OCI-LY1 (cell line): ENCODE measurements around the gene LIMS1.
"Not testable (repeated sequence)": the region's sequence is repeated elsewhere in the genome, so short reads cannot be mapped to it uniquely, and the experiment has no call there.

Source experiments
- H2AFZ ChIP-seq: fragments of 200-600 bp; sonication (generic), shearing (Covaris generic); 2 replicates; pipeline ENCODE4 v1.6.0; 2014; ENCODE audit warnings: antibody characterized with exemption, mild to moderate bottlenecking, low read length
- H3F3A ChIP-seq: fragments of 200-600 bp; sonication (generic), shearing (Covaris generic); 2 replicates; pipeline ENCODE4 v1.6.0; 2014; ENCODE audit warnings: mild to moderate bottlenecking, antibody characterized with exemption, low read length, moderate library complexity; ENCODE audit not compliant: insufficient read depth
- H3K27ac ChIP-seq: fragments of 200-600 bp; sonication (generic); 2 replicates; pipeline ENCODE4 v1.5.1; 2014; ENCODE audit warnings: low read length, mixed run types, mild to moderate bottlenecking, low read depth; ENCODE audit not compliant: poor library complexity, severe bottlenecking
- H3K27me3 ChIP-seq: fragments of 200-600 bp; sonication (generic); 2 replicates; pipeline ENCODE4 v1.6.0; 2014; ENCODE audit warnings: antibody characterized with exemption, mild to moderate bottlenecking, low read length, moderate library complexity; ENCODE audit not compliant: insufficient read depth
- H3K36me3 ChIP-seq: fragments of 200-600 bp; sonication (generic); 2 replicates; pipeline ENCODE4 v1.6.1; 2014; ENCODE audit warnings: mild to moderate bottlenecking, antibody characterized with exemption, low read length, moderate library complexity, mixed read lengths; ENCODE audit not compliant: insufficient read depth
- H3K4me1 ChIP-seq: fragments of 200-600 bp; sonication (generic); 2 replicates; pipeline ENCODE4 v1.5.1; 2014; ENCODE audit warnings: mild to moderate bottlenecking, low read length, moderate library complexity; ENCODE audit not compliant: insufficient read depth, severe bottlenecking
- H3K4me2 ChIP-seq: fragments of 200-600 bp; sonication (generic), shearing (Covaris generic); 2 replicates; pipeline ENCODE4 v1.6.1; 2014; ENCODE audit warnings: low read length
- H3K4me3 ChIP-seq: fragments of 200-600 bp; sonication (generic); 2 replicates; pipeline ENCODE4 v1.5.1; 2014; ENCODE audit warnings: low read length, low read depth, mild to moderate bottlenecking, mixed read lengths; ENCODE audit not compliant: poor library complexity, severe bottlenecking
- H3K79me2 ChIP-seq: fragments of 200-600 bp; shearing (Covaris generic); 2 replicates; pipeline ENCODE4 v1.6.1; 2016; ENCODE audit warnings: mixed run types, low read length, mixed read lengths; ENCODE audit not compliant: insufficient read depth
- H3K9ac ChIP-seq: fragments of 200-600 bp; sonication (generic), shearing (Covaris generic); 2 replicates; pipeline ENCODE4 v1.6.1; 2014; ENCODE audit warnings: mild to moderate bottlenecking, low read length, mixed read lengths
- H3K9me2 ChIP-seq: fragments of 200-600 bp; sonication (generic), shearing (Covaris generic); 2 replicates; pipeline ENCODE4 v1.6.1; 2014; ENCODE audit warnings: low read depth, mild to moderate bottlenecking, low read length, mixed read lengths
- H3K9me3 ChIP-seq: fragments of 200-600 bp; shearing (Covaris generic); 2 replicates; pipeline ENCODE4 v1.6.1; 2014; ENCODE audit warnings: low read length, mixed read lengths
- H4K20me1 ChIP-seq: fragments of 200-600 bp; sonication (generic), shearing (Covaris generic); 2 replicates; pipeline ENCODE4 v1.6.0; 2016; ENCODE audit warnings: mild to moderate bottlenecking, low read length; ENCODE audit not compliant: insufficient read depth
- CTCF ChIP-seq: fragments of 200-600 bp; sonication (generic), shearing (Covaris generic); IDR thresholded peaks from 2 replicates; pipeline ENCODE4 v1.5.1; 2017; ENCODE audit warnings: mild to moderate bottlenecking, antibody characterized with exemption, low read length, moderate library complexity, mixed read lengths
- EZH2 ChIP-seq: fragments of 200-600 bp; sonication (generic), shearing (Covaris generic); IDR thresholded peaks from 2 replicates; pipeline ENCODE4 v1.8.0; 2017; ENCODE audit warnings: borderline replicate concordance, mixed run types, mild to moderate bottlenecking, antibody characterized with exemption, low read length, moderate library complexity, mixed read lengths

LIMS1 gene

GRCh38 chr2:108678198-108678651 is 144.0 kb downstream of the LIMS1 start:
- H3K27ac ChIP-seq, H3K9me2 ChIP-seq, H4K20me1 ChIP-seq, H2AFZ ChIP-seq, H3K27me3 ChIP-seq, H3K4me2 ChIP-seq, H3K9ac ChIP-seq, H3K79me2 ChIP-seq, H3K4me1 ChIP-seq, H3F3A ChIP-seq, H3K9me3 ChIP-seq, H3K4me3 ChIP-seq: not testable (repeated sequence)
- H3K36me3 ChIP-seq = peaks cover 10% of the 10 kb centered on the region

- H3K27me3 ChIP-seq, H4K20me1 ChIP-seq, H3K4me1 ChIP-seq, H3K9ac ChIP-seq, H3K27ac ChIP-seq, H3F3A ChIP-seq, H3K79me2 ChIP-seq, H3K4me2 ChIP-seq, H2AFZ ChIP-seq, H3K4me3 ChIP-seq, H3K9me3 ChIP-seq, H3K9me2 ChIP-seq: not testable (repeated sequence)
- H3K36me3 ChIP-seq = peaks cover 13% of the 10 kb centered on the region
Measured at GRCh38 chr2:108680805-108681204, 146.5 kb downstream of the LIMS1 start.

- H3K79me2 ChIP-seq, H3K27ac ChIP-seq, H3F3A ChIP-seq, H3K4me2 ChIP-seq, H3K9ac ChIP-seq, H3K4me1 ChIP-seq, H3K9me3 ChIP-seq, H3K27me3 ChIP-seq, H2AFZ ChIP-seq, H3K36me3 ChIP-seq, H3K9me2 ChIP-seq, H3K4me3 ChIP-seq, H4K20me1 ChIP-seq: not testable (repeated sequence)
Measured at GRCh38 chr2:108688818-108689756, 154.8 kb downstream of the LIMS1 start.

GRCh38 chr2:108690001-108690400 is 155.7 kb downstream of the LIMS1 start:
- not testable (repeated sequence) for H3K27ac ChIP-seq, H3K9me3 ChIP-seq, H3K9me2 ChIP-seq, H3K4me1 ChIP-seq, H3K36me3 ChIP-seq, H3K79me2 ChIP-seq, H3F3A ChIP-seq, H3K27me3 ChIP-seq, H4K20me1 ChIP-seq, H2AFZ ChIP-seq, H3K4me2 ChIP-seq, H3K4me3 ChIP-seq, H3K9ac ChIP-seq

- no peaks in the 10 kb centered on the region for H3K9me3 ChIP-seq
Measured at GRCh38 chr2:108691447-108691846, 157.2 kb downstream of the LIMS1 start.

More at GRCh38 chr2:108691447-108691846, 157.2 kb downstream of the LIMS1 start:
- Histone ChIP-seq H3K4me2 (no peak overlapping the region), H3K36me3 (no peaks in the 10 kb centered on the region), H4K20me1 (no peaks in the 10 kb centered on the region), H3K9me2 (no peaks in the 10 kb centered on the region), H3F3A (no peaks in the 10 kb centered on the region), H3K9ac (no peak overlapping the region), H3K79me2 (no peaks in the 10 kb centered on the region), H2AFZ (no peak overlapping the region), H3K4me1 (no peaks in the 10 kb centered on the region), H3K27me3 (no peaks in the 10 kb centered on the region), H3K27ac (no peak overlapping the region), H3K4me3 (no peak overlapping the region)
- TF ChIP-seq EZH2 = no peak
- TF ChIP-seq CTCF = no peak
